ENCODE data around the gene SCD. TPM values are rescaled to one million over a fixed set of nuclear protein-coding genes. Genes with fewer than 3 reads are reported as not detected.

The SCD gene
- total RNA-seq, 1 experiment from 2014 or later: 652 TPM

DNA sequence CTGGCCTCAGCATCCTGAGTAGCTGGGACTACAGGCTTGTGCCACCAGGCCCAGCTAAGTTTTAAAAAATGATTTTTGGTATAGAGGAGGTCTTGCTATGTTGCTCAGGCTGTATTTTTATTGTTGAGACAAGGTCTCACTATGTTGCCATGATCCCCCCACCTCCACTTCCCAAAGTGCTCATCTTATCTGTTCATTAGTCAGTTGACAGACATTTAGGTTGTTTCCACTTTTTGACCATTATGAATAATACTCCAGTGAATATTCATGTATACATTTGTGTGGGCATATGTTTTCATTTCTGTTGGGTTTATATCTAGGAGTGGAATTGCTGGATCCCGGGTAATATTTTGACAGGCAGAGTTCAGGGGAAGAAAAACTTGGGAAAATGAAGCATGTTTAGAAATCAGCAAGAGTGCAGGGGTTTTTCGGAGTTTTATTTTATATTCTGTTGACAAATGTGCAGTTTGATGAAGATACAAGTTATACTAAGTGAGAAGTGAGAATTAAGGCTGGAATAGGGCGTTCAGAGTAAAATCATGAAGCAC is 2.7 kb upstream of the SCD start:
- ChIA-PET POLR2A (interaction anchor here (0.6 to 4.5 kb wide), 3 partner anchors 26 to 87 kb away, joined by 3 to 52 read pairs (median 42); no protein-coding TSS in a partner anchor), RAD21 (ENCODE audit: low non-redundant PET in 1 of 2, low total read pairs in 2 of 2, uncharacterized antibody in 2 of 2, unreplicated experiment in 2 of 2) (interaction anchor here (1.2 to 1.9 kb wide), 2 partner anchors 29 to 88 kb away, joined by 5 to 6 read pairs; no protein-coding TSS in a partner anchor), CTCF (interaction anchor here (1.0 to 4.1 kb wide), 9 partner anchors 26 to 534 kb away, joined by 4 to 27 read pairs (median 12); no protein-coding TSS in a partner anchor)
- DNase-seq (ENCODE audit: low read depth, low spot score): no peak
- Histone ChIP-seq H3K9me3 (ENCODE audit: control insufficient read depth in 1 of 2, insufficient read depth in 1 of 2, low read depth in 1 of 2, low read length in 2 of 2) (no peaks in the 10 kb centered on the region), H3K27me3 (ENCODE audit: insufficient read depth, low read length) (no peaks in the 10 kb centered on the region), H3K9ac (ENCODE audit: low read length) (no peak overlapping the region), H3K4me1 (ENCODE audit: control insufficient read depth in 1 of 2, insufficient read depth in 2 of 2, low read length in 2 of 2) (peaks cover 29 to 48% of the 10 kb centered on the region in 2 experiments), H3K9me2 (ENCODE audit: insufficient read depth) (no peaks in the 10 kb centered on the region), H3K4me2 (ENCODE audit: low read length) (no peak overlapping the region), H2AFZ (ENCODE audit: low read depth, low read length, poor library complexity, severe bottlenecking) (no peak overlapping the region), H3K36me3 (ENCODE audit: control insufficient read depth in 1 of 2, insufficient read depth in 2 of 2, low read length in 2 of 2) (peaks cover 10 to 14% of the 10 kb centered on the region in 2 experiments), H3K79me2 (ENCODE audit: insufficient read depth, low read length) (peaks cover 23% of the 10 kb centered on the region), H3K4me3 (replicated peaks in 1 of 2; ENCODE audit: low read depth in 1 of 2, low read length in 2 of 2) (no peak overlapping the region), H4K20me1 (ENCODE audit: insufficient read depth) (no peaks in the 10 kb centered on the region), H3K27ac (ENCODE audit: low read depth, low read length) (no peak overlapping the region)
- intact Hi-C loops (cut with micrococcal nuclease): loop anchor here (10.0 kb wide), 1 partner anchor 670 kb away; no protein-coding TSS in a partner anchor
- no peak for TF ChIP-seq YY1 (IDR thresholded peaks at IDR 0.05; ENCODE audit: extremely low read depth, insufficient replicate concordance, low read depth, low read length)
- TF ChIP-seq EZH2phosphoT487 (IDR thresholded peaks at IDR 0.05; ENCODE audit: borderline replicate concordance): no peak
- TF ChIP-seq EZH2 (IDR thresholded peaks at IDR 0.05): no peak
- TF ChIP-seq, protein P1, sequence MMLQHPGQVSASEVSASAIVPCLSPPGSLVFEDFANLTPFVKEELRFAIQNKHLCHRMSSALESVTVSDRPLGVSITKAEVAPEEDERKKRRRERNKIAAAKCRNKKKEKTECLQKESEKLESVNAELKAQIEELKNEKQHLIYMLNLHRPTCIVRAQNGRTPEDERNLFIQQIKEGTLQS (IDR thresholded peaks at IDR 0.05): no peak
- no peak for TF ChIP-seq ZFX (IDR thresholded peaks at IDR 0.05)
- ATAC-seq: no peak
- BruUV-seq (replicated peaks): no TSS peak

DNA sequence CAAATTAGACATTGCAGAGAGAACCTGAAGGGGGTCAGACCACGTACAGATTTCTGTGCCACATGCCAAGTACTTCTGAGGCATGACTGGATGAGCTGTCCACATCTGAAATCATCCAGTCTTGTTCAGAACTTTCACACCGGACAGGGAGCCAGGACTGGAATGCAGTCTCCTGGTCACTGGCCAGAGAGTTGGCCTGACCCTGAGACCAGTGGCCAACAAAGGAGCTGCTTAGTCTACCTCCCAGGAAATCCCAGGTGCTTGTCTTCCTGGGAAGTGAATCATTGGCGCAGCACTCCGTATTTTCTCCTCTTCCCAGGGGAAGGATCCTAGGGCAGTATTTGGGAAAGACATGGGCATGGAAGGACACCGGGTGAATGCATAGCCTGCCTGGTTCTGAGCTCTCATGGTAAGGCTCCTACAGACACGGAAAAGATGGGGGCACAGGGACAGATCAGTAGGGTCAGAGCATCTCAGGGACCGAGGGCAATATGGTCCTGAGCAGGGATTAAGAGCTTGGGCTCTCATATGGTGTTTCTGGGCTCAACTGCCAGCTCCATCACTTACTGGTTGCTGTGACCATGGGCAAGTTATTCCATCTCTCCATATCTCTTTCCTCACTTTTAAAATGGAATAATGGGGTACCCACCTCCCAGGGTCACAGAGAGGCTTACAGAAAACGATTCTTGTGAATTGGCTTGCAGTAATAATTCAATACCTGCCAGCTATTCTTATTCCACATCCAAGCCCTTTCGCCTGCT is 1.3 kb upstream of the SCD start:
- H3K4me1 ChIP-seq (ENCODE audit: control insufficient read depth in 1 of 2, insufficient read depth in 2 of 2, low read length in 2 of 2): peaks cover 43 to 55% of the 10 kb centered on the region in 2 experiments
- BruUV-seq (replicated peaks): TSS peak; percentile 87
- CTCF ChIA-PET: interaction anchor here (0.9 to 4.1 kb wide), 8 partner anchors 10 to 532 kb away, joined by 5 to 27 read pairs (median 14); no protein-coding TSS in a partner anchor

More for the DNA sequence above, 1.3 kb upstream of the SCD start:
- Histone ChIP-seq H3K9ac (ENCODE audit: low read length) (peak overlapping the region; percentile 84), H2AFZ (ENCODE audit: low read depth, low read length, poor library complexity, severe bottlenecking) (no peak overlapping the region), H3K9me2 (ENCODE audit: insufficient read depth) (no peaks in the 10 kb centered on the region), H4K20me1 (ENCODE audit: insufficient read depth) (no peaks in the 10 kb centered on the region), H3K4me2 (ENCODE audit: low read length) (peak overlapping the region; percentile 95), H3K4me3 (replicated peaks in 1 of 2; ENCODE audit: low read depth in 1 of 2, low read length in 2 of 2) (peak overlapping the region; percentile 92), H3K9me3 (ENCODE audit: control insufficient read depth in 1 of 2, insufficient read depth in 1 of 2, low read depth in 1 of 2, low read length in 2 of 2) (no peaks in the 10 kb centered on the region), H3K27ac (ENCODE audit: low read depth, low read length) (peak overlapping the region; percentile 96), H3K79me2 (ENCODE audit: insufficient read depth, low read length) (peaks cover 38% of the 10 kb centered on the region), H3K27me3 (ENCODE audit: insufficient read depth, low read length) (no peaks in the 10 kb centered on the region), H3K36me3 (ENCODE audit: control insufficient read depth in 1 of 2, insufficient read depth in 2 of 2, low read length in 2 of 2) (peaks cover 24 to 28% of the 10 kb centered on the region in 2 experiments)
- no peak for DNase-seq (ENCODE audit: low read depth, low spot score)
- RAD21 ChIA-PET (ENCODE audit: low non-redundant PET in 1 of 2, low total read pairs in 2 of 2, uncharacterized antibody in 2 of 2, unreplicated experiment in 2 of 2): interaction anchor here (0.8 to 2.7 kb wide), 4 partner anchors 25 to 84 kb away, joined by 3 to 16 read pairs (median 5); no protein-coding TSS in a partner anchor
- no peak for ATAC-seq
- TF ChIP-seq, protein P2, sequence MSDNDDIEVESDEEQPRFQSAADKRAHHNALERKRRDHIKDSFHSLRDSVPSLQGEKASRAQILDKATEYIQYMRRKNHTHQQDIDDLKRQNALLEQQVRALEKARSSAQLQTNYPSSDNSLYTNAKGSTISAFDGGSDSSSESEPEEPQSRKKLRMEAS (IDR thresholded peaks at IDR 0.05): no peak
- POLR2A ChIA-PET: interaction anchor here (1.5 to 4.5 kb wide), 4 partner anchors 20 to 32 kb away, joined by 8 to 52 read pairs (median 26); no protein-coding TSS in a partner anchor
- intact Hi-C loops (cut with micrococcal nuclease): loop anchor here (1.0 to 10.0 kb wide), 2 partner anchors 28 to 669 kb away; no protein-coding TSS in a partner anchor
